Endometrium (tissue), 2 donors: Measurements from ENCODE around the gene IL15RA.
"Not testable (repeated sequence)": the region's sequence is repeated elsewhere in the genome, so short reads cannot be mapped to it uniquely, and the experiment has no call there.

Experiments
- FAIRE-seq: peaks from 2 replicates; lab custom pipeline; 2012; peaks lifted over from hg19 to GRCh38; lab: Jason Lieb, UNC
- donor health status: control.
- donor health status: control.

Gene IL15RA

GRCh38 chr10:5921746-5922145 lies 55.6 kb downstream of the IL15RA start:
- no peak for FAIRE-seq

DNA sequence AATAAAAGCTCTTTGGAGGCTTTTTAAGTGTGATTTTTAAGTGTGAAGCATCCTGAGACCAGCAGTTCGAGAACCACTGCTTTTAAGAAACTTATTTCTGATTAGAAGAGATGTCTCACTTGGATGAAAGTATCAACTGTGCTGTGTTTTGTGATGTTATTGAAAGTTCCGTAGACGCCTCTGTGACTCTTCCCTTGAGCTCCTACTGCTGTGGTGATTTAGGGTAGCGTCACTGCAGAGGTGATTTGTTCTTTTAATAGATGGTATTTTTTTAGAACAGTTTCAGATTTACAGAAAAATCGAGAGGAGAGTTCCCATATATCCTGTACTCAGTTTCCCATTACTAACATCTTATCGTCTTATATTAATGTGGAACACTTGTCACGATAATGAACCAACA lies 57.8 kb downstream of the IL15RA start:
- FAIRE-seq: no peak

- FAIRE-seq: no peak
Measured at GRCh38 chr10:5918763-5919162, 58.6 kb downstream of the IL15RA start.

GRCh38 chr10:5917305-5917704 lies 60.0 kb downstream of the IL15RA start:
- no peak for FAIRE-seq

- no peak for FAIRE-seq
Measured at GRCh38 chr10:5915451-5915850, 61.9 kb downstream of the IL15RA start.

- FAIRE-seq: no peak
Measured at GRCh38 chr10:5913736-5914135, 63.6 kb downstream of the IL15RA start.

DNA sequence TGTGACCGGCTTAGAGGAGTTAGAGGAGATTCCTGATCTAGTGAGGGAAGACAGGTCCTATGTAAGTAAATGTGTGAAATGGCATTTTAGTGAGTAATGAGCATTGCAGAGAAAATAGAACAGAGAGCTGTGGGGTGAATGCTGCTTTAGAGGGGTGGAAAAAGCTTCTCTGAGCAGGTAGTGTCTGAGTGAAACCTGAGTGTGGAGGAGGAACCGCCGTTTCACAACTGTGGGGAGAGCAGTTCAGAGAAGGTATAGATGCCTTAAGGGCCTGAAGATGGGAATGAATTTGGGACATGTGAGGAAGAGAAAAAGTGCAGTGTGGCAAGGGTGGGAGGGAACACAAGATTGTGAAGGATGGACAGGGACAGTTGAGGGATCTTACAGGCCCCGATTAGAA lies 65.7 kb downstream of the IL15RA start:
- no peak for FAIRE-seq

GRCh38 chr10:5910323-5911100 lies 66.8 kb downstream of the IL15RA start:
- FAIRE-seq: no peak

- FAIRE-seq: not testable (repeated sequence)
Measured at GRCh38 chr10:5908676-5909075, 68.7 kb downstream of the IL15RA start.

DNA sequence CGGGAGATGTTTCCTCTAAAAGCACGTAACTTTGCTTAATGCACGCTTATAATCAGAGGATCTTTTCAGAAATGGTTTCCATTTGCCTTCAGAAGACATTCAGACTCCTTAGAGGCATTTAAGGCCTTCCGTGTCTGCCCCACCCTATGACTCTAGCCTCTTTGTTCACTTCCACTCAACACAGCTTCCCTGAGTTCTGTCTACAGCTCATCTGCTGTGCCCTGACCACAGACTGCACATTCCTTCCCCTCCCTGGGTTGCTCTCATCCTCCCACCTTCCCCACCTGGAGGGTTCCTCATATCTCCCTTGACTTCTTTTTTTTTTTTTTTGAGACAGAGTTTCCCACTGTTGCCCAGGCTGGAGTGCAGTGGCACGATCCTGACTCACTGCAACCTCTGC lies 70.7 kb downstream of the IL15RA start:
- FAIRE-seq: no peak

DNA sequence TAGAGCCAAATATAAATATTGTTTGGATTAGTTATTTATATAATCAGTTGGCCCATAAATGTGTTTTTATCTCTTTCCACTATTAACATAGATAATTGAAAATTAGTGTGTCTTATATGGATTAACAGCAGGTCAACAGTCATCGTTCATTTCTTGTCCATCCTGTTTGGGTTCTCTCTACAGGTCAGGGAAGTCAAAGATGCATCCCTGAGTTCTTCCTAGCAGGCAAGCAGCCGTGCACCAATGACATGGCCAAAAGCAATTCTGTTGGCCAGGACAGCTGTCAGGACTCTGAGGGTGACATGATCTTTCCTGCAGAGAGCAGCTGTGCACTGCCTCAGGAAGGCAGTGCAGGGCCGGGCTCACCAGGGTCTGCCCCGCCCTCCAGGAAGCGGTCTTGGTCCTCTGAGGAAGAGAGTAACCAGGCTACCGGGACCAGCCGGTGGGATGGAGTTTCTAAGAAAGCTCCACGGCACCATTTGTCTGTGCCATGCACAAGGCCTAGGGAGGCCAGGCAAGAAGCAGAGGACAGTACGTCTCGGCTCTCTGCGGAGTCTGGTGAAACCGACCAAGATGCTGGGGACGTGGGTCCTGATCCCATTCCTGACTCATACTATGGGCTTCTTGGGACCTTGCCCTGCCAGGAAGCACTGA lies 71.4 kb downstream of the IL15RA start:
- FAIRE-seq: no peak

DNA sequence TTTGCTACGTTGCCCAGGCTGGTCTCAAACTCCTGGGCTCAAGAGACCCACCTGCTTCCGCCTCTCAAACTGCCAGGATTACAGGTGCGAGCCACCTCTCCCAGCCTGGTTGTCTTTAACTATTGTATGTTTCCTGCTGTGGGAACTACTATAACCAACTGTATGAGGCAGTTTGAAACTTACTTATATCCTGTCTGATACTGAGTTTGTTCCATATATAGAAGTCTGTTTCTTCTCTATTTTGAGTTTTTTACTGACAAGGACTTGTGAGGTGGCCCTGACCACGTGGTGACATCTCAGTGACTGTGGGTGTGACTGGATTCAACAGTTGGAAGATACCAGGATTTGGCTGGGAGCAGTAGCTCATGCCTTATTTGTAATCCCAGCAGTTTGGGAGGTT lies 73.1 kb downstream of the IL15RA start:
- no peak for FAIRE-seq

DNA sequence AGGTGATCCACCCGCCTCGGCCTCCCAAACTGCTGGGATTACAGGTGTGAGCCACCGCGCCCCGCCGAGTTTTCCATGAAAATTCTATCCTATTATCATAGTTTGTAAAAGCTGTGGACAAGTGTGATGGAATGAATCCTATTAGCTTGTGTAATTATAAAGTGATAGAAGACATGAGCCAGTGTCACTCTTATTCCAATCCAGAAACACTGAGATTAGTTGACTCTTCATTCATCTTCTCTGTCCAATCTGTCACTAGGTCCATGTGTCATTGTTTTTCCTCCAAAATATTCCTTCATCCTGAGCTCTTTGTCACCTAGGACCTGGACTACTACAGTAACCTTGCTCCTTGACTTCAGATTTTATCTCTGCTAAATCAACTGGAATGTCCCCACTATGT lies 73.8 kb downstream of the IL15RA start:
- no peak for FAIRE-seq

DNA sequence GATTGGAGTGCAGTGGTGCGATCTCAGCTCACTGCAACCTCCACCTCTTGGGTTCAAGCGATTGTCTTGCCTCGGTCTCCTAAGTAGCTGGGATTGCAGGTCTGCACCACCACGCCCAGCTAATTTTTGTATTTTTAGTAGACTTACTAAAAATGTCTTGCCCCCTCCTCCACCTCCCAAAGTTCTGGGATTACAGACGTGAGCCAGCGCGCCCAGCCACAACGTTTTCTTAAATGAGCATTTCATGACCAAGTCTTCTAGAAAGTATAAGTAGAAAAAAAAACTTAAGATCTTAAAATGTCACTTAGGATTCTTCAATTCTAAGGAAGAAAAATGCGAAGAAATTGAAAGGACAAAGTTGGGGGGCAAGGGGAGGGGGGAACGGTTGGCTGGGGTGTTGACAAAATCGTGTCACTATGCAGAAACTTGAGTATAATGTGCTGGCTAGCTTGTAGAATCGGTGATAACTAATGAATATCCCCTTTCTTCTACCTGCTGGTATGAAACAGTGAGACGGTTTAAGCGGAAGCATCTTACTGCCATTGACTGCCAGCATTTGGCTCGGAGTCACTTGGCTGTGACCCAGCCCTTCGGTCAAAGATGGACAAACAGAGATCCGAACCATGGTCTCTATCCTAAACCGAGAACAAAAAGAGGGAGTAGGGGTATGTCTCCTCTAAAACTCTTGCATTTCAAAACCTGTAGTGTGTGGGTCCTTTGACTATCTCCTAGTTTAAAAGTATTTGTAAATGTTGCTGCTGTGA lies 74.7 kb downstream of the IL15RA start:
- FAIRE-seq: no peak
